HepG2 (cell line): ENCODE data around the gene CKS1B. TPM values are rescaled to one million over a fixed set of nuclear protein-coding genes. Genes with fewer than 3 reads are reported as not detected.
A peak's percentile ranks its signal among the peaks of the same experiment; 100 is the strongest.

Source experiments
- ARID3A ChIP-seq: IDR thresholded peaks from 2 replicates; pipeline ENCODE4 v1.6.1; 2012; ENCODE audit warnings: low read depth, low read length, improper control_type of control experiment
- CCDC6 ChIP-seq: sonication (generic); formaldehyde crosslinking; IDR thresholded peaks from 2 replicates; pipeline ENCODE4 v1.8.1; 2022; ENCODE audit warnings: mild to moderate bottlenecking, missing genetic modification reagents, moderate library complexity
- CSRNP2 ChIP-seq: sonication (generic); formaldehyde crosslinking; conservative IDR thresholded peaks from 2 replicates; pipeline ENCODE4 v1.8.0; 2022; ENCODE audit warnings: low read depth, missing genetic modification reagents
- ERF ChIP-seq: IDR thresholded peaks from 2 replicates; pipeline ENCODE4 v1.6.1; 2018; ENCODE audit warnings: missing biosample characterization, missing genetic modification reagents
- FIP1L1 ChIP-seq: fragments of 200-400 bp; formaldehyde crosslinking; IDR thresholded peaks from 2 replicates; pipeline ENCODE4 v1.6.1; 2018; ENCODE audit warnings: low read depth, mild to moderate bottlenecking, low read length, moderate library complexity, borderline replicate concordance; ENCODE audit not compliant: insufficient read depth
- FOXO1 ChIP-seq: sonication (generic); formaldehyde crosslinking; IDR thresholded peaks from 2 replicates; pipeline ENCODE4 v1.4.0; 2020; ENCODE audit warnings: missing genetic modification reagents
- HCFC1 ChIP-seq: fragments of 150-350 bp; IDR thresholded peaks from 2 replicates; pipeline ENCODE4 v1.6.1; 2014; ENCODE audit warnings: low read depth, low read length
- MAX ChIP-seq: IDR thresholded peaks from 2 replicates; pipeline ENCODE4 v1.6.1; 2012; ENCODE audit warnings: inconsistent platforms
- RXRB ChIP-seq: IDR thresholded peaks from 2 replicates; pipeline ENCODE4 v1.6.1; 2016; ENCODE audit warnings: borderline replicate concordance, missing genetic modification reagents, missing compliant biosample characterization
- SNAPC5 ChIP-seq: sonication (generic); formaldehyde crosslinking; IDR thresholded peaks from 2 replicates; pipeline ENCODE4 v1.8.1; 2023; ENCODE audit warnings: mild to moderate bottlenecking, missing genetic modification reagents, borderline replicate concordance
- ZC3H4 ChIP-seq: sonication (generic); formaldehyde crosslinking; IDR thresholded peaks from 2 replicates; pipeline ENCODE4 v1.4.0; 2020; ENCODE audit warnings: missing genetic modification reagents, borderline replicate concordance
- ZNF281 ChIP-seq: sonication (generic); formaldehyde crosslinking; IDR thresholded peaks from 2 replicates; pipeline ENCODE4 v1.4.0; 2020; ENCODE audit warnings: missing genetic modification reagents, borderline replicate concordance
- ZNF432 ChIP-seq: sonication (generic); formaldehyde crosslinking; IDR thresholded peaks from 2 replicates; pipeline ENCODE4 v1.5.0; 2020; ENCODE audit warnings: missing genetic modification reagents, mild to moderate bottlenecking, borderline replicate concordance
- ZNF503 ChIP-seq: sonication (generic); formaldehyde crosslinking; IDR thresholded peaks from 2 replicates; pipeline ENCODE4 v1.4.0; 2020; ENCODE audit warnings: missing genetic modification reagents
- ZNF773 ChIP-seq: sonication (generic); formaldehyde crosslinking; IDR thresholded peaks from 2 replicates; pipeline ENCODE4 v1.4.0; 2020; ENCODE audit warnings: missing genetic modification reagents, borderline replicate concordance
- ZXDC ChIP-seq: sonication (generic); formaldehyde crosslinking; IDR thresholded peaks from 2 replicates; pipeline ENCODE4 v1.5.0; 2020; ENCODE audit warnings: mild to moderate bottlenecking, missing genetic modification reagents
- polyA plus RNA-seq, 8 experiments: library from polyadenylated mRNA; depleted of rRNA in 3 of 8; stranded (reverse) in 7 of 8; unstranded in 1 of 8; fragments of >200 nt; fragmentation: Illumina TruSeq in 4 of 8; extraction: Trizol in 4 of 8; gene quantifications; 2 replicates each; pipeline versions ENCODE4 v1.2.1 to v1.2.3, GENCODE V29; 2011 to 2016; ENCODE audit warnings: low read depth in 4 of 8, missing spikeins in 1 of 8, mixed read lengths in 1 of 8; ENCODE audit not compliant: insufficient read depth in 1 of 8
- total RNA-seq, 5 experiments: library from RNA; depleted of rRNA; stranded (reverse); fragments of >200 nt; fragmentation: Illumina TruSeq; extraction: Trizol; gene quantifications; 2 replicates each; pipeline ENCODE4 v1.2.3, GENCODE V29; 2016; ENCODE audit warnings: low read depth in 1 of 5

The CKS1B gene
- total and polyA plus RNA-seq, 2 of the 13 experiments (the other 11 are each of a cell fraction or from before 2014, with no cell fraction given) = 217 to 222 TPM

GRCh38 chr1:155000726-155001424 is 26.4 kb downstream of the CKS1B start (continued):
- TF ChIP-seq ZNF503 (peak; percentile 49; the same call in 1 of the 2 replicates), FIP1L1 (0 out of 2 replicates have a peak, but pooled peaks have one; percentile 37), ZNF432 (CRISPR knock-in tag) (no peak), ERF (CRISPR knock-in tag) (peak; percentile 80), HCFC1 (peak; percentile 47; the same call in 1 of the 2 replicates), SNAPC5 (CRISPR knock-in tag) (0 out of 2 replicates have a peak, but pooled peaks have one; percentile 29), CCDC6 (CRISPR knock-in tag) (no peak; the same call in 1 of the 2 replicates), RXRB (peak; percentile 99), ZNF773 (CRISPR knock-in tag) (no peak), ZC3H4 (CRISPR knock-in tag) (peak; percentile 61; the same call in 1 of the 2 replicates), ARID3A (peak; percentile 83), FOXO1 (peak; percentile 51; the same call in 1 of the 2 replicates), CSRNP2 (CRISPR knock-in tag) (no peak), MAX (peak; percentile 74), ZNF281 (CRISPR knock-in tag) (peak; percentile 75), ZXDC (CRISPR knock-in tag) (0 out of 2 replicates have a peak, but pooled peaks have one; percentile 19)
